ENCODE data around the gene ADK.

Gene ADK

GRCh38 chr10:74381291-74381853 lies 230.4 kb downstream of the ADK start:
- H3K27ac ChIP-seq = no peak overlapping the region
- H3K4me1 ChIP-seq = no peaks in the 10 kb centered on the region
- no peaks in the 10 kb centered on the region for H3K36me3 ChIP-seq
- intact Hi-C loops (cut with DNase I; ENCODE audit: low total_unique reads) = no loop called here
- no peaks in the 10 kb centered on the region for H3K27me3 ChIP-seq
- no peak for DNase-seq
- H3K4me3 ChIP-seq = no peak overlapping the region
- TF ChIP-seq, protein P1, sequence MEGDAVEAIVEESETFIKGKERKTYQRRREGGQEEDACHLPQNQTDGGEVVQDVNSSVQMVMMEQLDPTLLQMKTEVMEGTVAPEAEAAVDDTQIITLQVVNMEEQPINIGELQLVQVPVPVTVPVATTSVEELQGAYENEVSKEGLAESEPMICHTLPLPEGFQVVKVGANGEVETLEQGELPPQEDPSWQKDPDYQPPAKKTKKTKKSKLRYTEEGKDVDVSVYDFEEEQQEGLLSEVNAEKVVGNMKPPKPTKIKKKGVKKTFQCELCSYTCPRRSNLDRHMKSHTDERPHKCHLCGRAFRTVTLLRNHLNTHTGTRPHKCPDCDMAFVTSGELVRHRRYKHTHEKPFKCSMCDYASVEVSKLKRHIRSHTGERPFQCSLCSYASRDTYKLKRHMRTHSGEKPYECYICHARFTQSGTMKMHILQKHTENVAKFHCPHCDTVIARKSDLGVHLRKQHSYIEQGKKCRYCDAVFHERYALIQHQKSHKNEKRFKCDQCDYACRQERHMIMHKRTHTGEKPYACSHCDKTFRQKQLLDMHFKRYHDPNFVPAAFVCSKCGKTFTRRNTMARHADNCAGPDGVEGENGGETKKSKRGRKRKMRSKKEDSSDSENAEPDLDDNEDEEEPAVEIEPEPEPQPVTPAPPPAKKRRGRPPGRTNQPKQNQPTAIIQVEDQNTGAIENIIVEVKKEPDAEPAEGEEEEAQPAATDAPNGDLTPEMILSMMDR (IDR thresholded peaks at IDR 0.05) = no peak
- H3K9me3 ChIP-seq = no peaks in the 10 kb centered on the region

- Histone ChIP-seq H3K4me1 (no peaks in the 10 kb centered on the region), H3K4me3 (no peak overlapping the region), H3K9me3 (no peaks in the 10 kb centered on the region), H3K27ac (no peak overlapping the region), H3K27me3 (no peaks in the 10 kb centered on the region), H3K36me3 (no peaks in the 10 kb centered on the region)
- TF ChIP-seq, protein P1 (IDR thresholded peaks at IDR 0.05) = no peak
- no peak for DNase-seq
- intact Hi-C loops (cut with DNase I; ENCODE audit: low total_unique reads) = no loop called here
These were observed 231.6 kb downstream of the ADK start for GRCh38 chr10:74382663-74383062.

- intact Hi-C loops (cut with DNase I; ENCODE audit: low total_unique reads) = no loop called here
These were observed 232.6 kb downstream of the ADK start for GRCh38 chr10:74383642-74384041.

DNA sequence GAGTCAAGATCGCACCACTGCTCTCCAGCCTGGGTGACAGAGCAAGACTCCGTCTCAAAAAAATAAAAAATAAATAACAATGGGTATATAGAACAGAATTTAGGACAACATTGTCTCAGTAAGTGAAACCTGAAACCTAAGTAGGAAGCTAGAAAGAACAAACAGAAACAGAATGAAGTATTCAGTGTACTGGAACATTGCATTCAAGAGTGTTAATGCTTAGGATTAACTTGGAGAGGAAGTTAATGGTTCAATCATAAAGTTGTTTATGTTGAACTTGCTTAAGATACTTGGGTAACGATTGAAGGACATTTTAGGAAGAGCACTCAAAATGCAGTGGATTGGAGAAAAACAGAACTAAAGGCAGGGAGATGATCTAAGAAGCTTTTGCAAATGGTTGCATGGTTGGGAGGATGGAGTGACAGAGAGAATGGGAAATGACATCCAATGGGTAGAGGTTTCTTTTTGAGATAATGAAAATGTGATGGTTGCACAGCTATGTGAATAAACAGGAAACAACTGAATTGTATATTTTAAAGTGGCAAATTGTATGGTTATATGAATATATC lies 233.7 kb downstream of the ADK start:
- H3K27ac ChIP-seq = no peak overlapping the region
- no peaks in the 10 kb centered on the region for H3K36me3 ChIP-seq
- no peaks in the 10 kb centered on the region for H3K4me1 ChIP-seq
- H3K9me3 ChIP-seq = no peaks in the 10 kb centered on the region
- TF ChIP-seq, protein P1 (IDR thresholded peaks at IDR 0.05) = no peak
- intact Hi-C loops (cut with DNase I; ENCODE audit: low total_unique reads) = no loop called here
- no peak overlapping the region for H3K4me3 ChIP-seq
- H3K27me3 ChIP-seq = no peaks in the 10 kb centered on the region
- no peak for DNase-seq

More at GRCh38 chr10:74383642-74384041, 232.6 kb downstream of the ADK start:
- DNase-seq = no peak
- TF ChIP-seq, protein P1 (IDR thresholded peaks at IDR 0.05) = no peak
- Histone ChIP-seq H3K36me3 (no peaks in the 10 kb centered on the region), H3K27me3 (no peaks in the 10 kb centered on the region), H3K4me1 (no peaks in the 10 kb centered on the region), H3K4me3 (no peak overlapping the region), H3K9me3 (no peaks in the 10 kb centered on the region), H3K27ac (no peak overlapping the region)

DNA sequence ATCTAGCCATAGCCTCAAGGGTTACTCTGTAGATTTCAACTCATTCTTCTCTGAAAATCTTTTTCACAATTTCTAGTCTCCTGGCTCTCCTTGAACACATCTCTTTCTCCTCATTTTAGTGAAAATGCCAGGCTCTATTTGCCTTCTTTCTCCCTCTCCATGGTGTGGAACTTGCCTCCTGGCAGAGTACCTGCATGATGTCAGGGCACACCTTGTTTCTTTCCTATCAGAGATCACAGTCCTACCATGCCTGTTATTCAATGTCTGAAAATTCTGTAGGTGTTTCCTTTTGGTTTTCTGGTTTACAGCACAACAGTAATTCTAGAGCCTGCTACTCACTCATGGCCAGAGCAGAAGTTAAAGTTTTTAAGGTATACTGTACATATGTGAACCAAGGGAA lies 237.8 kb downstream of the ADK start:
- intact Hi-C loops (cut with DNase I; ENCODE audit: low total_unique reads) = no loop called here
- DNase-seq = no peak
- TF ChIP-seq, protein P1 (IDR thresholded peaks at IDR 0.05) = no peak
- H3K36me3 ChIP-seq = no peaks in the 10 kb centered on the region
- H3K27me3 ChIP-seq = no peaks in the 10 kb centered on the region
- H3K4me1 ChIP-seq = no peaks in the 10 kb centered on the region
- H3K9me3 ChIP-seq = no peaks in the 10 kb centered on the region
- H3K4me3 ChIP-seq = no peak overlapping the region
- no peak overlapping the region for H3K27ac ChIP-seq
